BJ (cell line): ENCODE measurements around the gene SPRED2. TPM values are rescaled to one million over a fixed set of nuclear protein-coding genes. Genes with fewer than 3 reads are reported as not detected.

Experiments used
- CTCF ChIA-PET: fragments of 350-600 bp; formaldehyde crosslinking; extraction: SDS; loops from one replicate; lab custom pipeline; 2021; ENCODE audit warnings: antibody characterized with exemption, inconsistent platforms; lab: Yijun Ruan, JAX
- POLR2A ChIA-PET: fragments of 300-600 bp; sonication (Branson Sonifier 250); formaldehyde crosslinking; extraction: SDS; loops from one replicate; lab custom pipeline; 2021; ENCODE audit warnings: antibody characterized with exemption; lab: Charles Lee
- DNase-seq: peaks from one replicate; pipeline ENCODE4 v3.0.0-alpha.2; 2011; ENCODE audit warnings: low read depth
- H3K27me3 ChIP-seq: 2 replicates; pipeline ENCODE4 v1.6.0; 2011; ENCODE audit warnings: low read length; ENCODE audit not compliant: control insufficient read depth, insufficient read depth
- H3K36me3 ChIP-seq: 2 replicates; pipeline ENCODE4 v1.5.1; 2011; ENCODE audit warnings: low read length; ENCODE audit not compliant: control insufficient read depth, insufficient read depth
- H3K4me3 ChIP-seq: 2 replicates; pipeline ENCODE4 v1.5.1; 2011; ENCODE audit warnings: low read depth, mild to moderate bottlenecking, control low read depth, low read length
- CTCF ChIP-seq: IDR thresholded peaks from 2 replicates; pipeline ENCODE4 v1.5.1; 2011; ENCODE audit warnings: low read depth, mild to moderate bottlenecking, control low read depth, inconsistent platforms, low read length, moderate library complexity; ENCODE audit not compliant: insufficient read depth
- polyA plus RNA-seq: library from polyadenylated mRNA; depleted of rRNA; stranded (reverse); fragments of >200 nt; gene quantifications from 2 replicates; pipeline ENCODE4 v1.2.3, GENCODE V29; 2011

Gene SPRED2
- polyA plus RNA-seq, 1 experiment = 13.1 TPM

DNA sequence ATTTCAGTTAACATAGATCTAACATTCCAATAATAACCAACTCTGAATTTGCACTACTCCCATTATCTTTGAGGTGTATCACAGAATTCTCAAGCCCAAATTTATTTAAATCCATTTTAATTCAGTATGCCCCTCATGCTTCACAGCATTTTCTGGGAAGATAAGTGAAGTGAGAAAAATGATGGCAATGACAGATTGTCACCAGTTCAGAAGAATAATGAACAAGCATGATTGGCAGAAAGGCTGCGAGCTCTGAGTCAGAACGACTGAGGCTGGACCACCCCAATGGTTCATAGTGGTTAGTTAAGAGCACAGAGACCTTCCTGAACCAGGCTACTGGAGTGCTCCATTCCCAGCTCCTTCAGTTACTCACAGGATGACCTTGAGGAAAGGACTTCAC lies 4.9 kb downstream of the SPRED2 start:
- ChIA-PET POLR2A (interaction anchor here (0.8 kb wide), 1 partner anchor 127 kb away, joined by 3 read pairs; no protein-coding TSS in a partner anchor), CTCF (interaction anchor here (0.5 to 1.7 kb wide), 3 partner anchors 9 to 24 kb away, joined by 5 to 6 read pairs (median 6); no protein-coding TSS in a partner anchor)

GRCh38 chr2:65425276-65425675 lies 7.1 kb downstream of the SPRED2 start:
- ChIA-PET POLR2A (no interaction called here), CTCF (no interaction called here)
- no peaks in the 10 kb centered on the region for H3K27me3 ChIP-seq
- DNase-seq = no peak
- no peaks in the 10 kb centered on the region for H3K36me3 ChIP-seq
- H3K4me3 ChIP-seq = no peak overlapping the region
- TF ChIP-seq CTCF = no peak

More for the DNA sequence above, 4.9 kb downstream of the SPRED2 start:
- DNase-seq = no peak
- no peak for TF ChIP-seq CTCF
- no peaks in the 10 kb centered on the region for H3K36me3 ChIP-seq
- no peaks in the 10 kb centered on the region for H3K27me3 ChIP-seq
- no peak overlapping the region for H3K4me3 ChIP-seq

- Histone ChIP-seq H3K4me3 (no peak overlapping the region), H3K36me3 (no peaks in the 10 kb centered on the region), H3K27me3 (no peaks in the 10 kb centered on the region)
- ChIA-PET CTCF (no interaction called here), POLR2A (no interaction called here)
- no peak for TF ChIP-seq CTCF
- DNase-seq = no peak
These were observed 8.0 kb downstream of the SPRED2 start for GRCh38 chr2:65424391-65424790.

DNA sequence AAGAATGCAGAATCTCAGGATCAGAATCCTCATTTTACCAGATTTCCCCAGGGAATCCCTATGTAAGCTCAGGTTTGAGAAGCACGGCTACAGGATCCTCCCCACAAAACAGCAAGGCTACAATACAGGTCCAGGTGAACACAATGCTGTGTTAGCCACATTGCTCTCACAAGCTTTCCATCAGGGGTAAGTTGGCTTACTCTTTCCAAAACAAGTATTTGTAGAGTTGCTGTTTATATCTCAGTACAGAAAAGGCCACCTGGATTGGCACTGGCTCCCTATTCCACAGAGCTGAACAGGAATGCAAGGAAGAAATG lies 11.0 kb downstream of the SPRED2 start:
- no peaks in the 10 kb centered on the region for H3K36me3 ChIP-seq
- no peaks in the 10 kb centered on the region for H3K27me3 ChIP-seq
- DNase-seq = no peak
- CTCF ChIA-PET = interaction anchor here (0.9 to 1.0 kb wide), 2 partner anchors 13 to 156 kb away, joined by 3 read pairs; no protein-coding TSS in a partner anchor
- no peak for TF ChIP-seq CTCF
- no peak overlapping the region for H3K4me3 ChIP-seq
- POLR2A ChIA-PET = interaction anchor here (0.7 kb wide), 1 partner anchor 18 kb away, joined by 3 read pairs; no protein-coding TSS in a partner anchor

DNA sequence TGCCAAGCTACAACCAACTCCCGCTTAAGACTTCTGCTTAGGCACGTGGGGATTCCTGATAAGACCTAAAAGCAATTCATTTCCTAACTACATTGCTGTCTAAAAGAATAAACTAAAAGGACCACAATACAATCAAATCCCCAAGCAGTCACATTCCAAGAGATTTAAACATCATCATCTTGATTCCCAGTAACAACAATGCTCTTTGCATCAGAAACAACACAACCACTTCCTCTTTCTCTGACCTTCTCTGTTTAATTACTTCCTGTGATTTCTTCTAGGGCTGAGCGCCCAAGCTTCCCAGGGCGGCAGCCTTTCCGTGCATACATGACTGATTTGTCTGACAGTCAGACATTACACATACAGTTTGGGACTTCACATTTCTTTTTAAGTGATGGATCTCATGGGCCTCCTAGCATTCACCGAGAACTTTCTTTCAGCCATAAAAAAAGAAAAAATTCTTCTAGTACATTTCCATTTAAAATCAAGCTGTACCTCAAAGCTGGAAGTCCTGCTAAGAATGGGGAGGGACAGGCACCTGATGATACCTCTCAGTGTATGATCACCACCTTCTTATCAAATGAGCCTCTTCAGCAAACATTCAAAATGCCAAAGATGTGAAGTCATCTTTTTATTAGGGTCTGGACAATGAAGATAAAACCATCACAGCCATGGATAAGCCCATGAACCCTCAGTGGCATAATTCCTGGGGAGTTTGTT lies 11.5 kb downstream of the SPRED2 start:
- no peaks in the 10 kb centered on the region for H3K36me3 ChIP-seq
- TF ChIP-seq CTCF = no peak
- POLR2A ChIA-PET = interaction anchor here (0.7 kb wide), 1 partner anchor 18 kb away, joined by 3 read pairs; no protein-coding TSS in a partner anchor
- no peaks in the 10 kb centered on the region for H3K27me3 ChIP-seq
- CTCF ChIA-PET = interaction anchor here (0.9 to 1.0 kb wide), 2 partner anchors 13 to 156 kb away, joined by 3 read pairs; no protein-coding TSS in a partner anchor
- H3K4me3 ChIP-seq = no peak overlapping the region
- no peak for DNase-seq
